ENCODE data around the gene TUFT1.
"Not testable (repeated sequence)": the region's sequence is repeated elsewhere in the genome, so short reads cannot be mapped to it uniquely, and the experiment has no call there.

The TUFT1 gene

GRCh38 chr1:151590961-151591360 is 50.9 kb downstream of the TUFT1 start:
- DNase-seq (ENCODE audit: extremely low read depth, low read depth): no peak
- TF ChIP-seq CTCF (IDR thresholded peaks at IDR 0.05; ENCODE audit: low read depth, low read length): no peak

GRCh38 chr1:151593730-151594129 is 53.6 kb downstream of the TUFT1 start:
- DNase-seq (ENCODE audit: extremely low read depth, low read depth): no peak
- TF ChIP-seq CTCF (IDR thresholded peaks at IDR 0.05; ENCODE audit: low read depth, low read length): no peak

GRCh38 chr1:151594143-151594625 is 54.1 kb downstream of the TUFT1 start:
- peak; percentile 94 for TF ChIP-seq CTCF (IDR thresholded peaks at IDR 0.05; ENCODE audit: low read depth, low read length)
- no peak for DNase-seq (ENCODE audit: extremely low read depth, low read depth)

GRCh38 chr1:151596166-151596953 is 56.3 kb downstream of the TUFT1 start:
- DNase-seq (ENCODE audit: extremely low read depth, low read depth): no peak

GRCh38 chr1:151602550-151602949 is 62.4 kb downstream of the TUFT1 start:
- DNase-seq (ENCODE audit: extremely low read depth, low read depth): not testable (repeated sequence)

More at GRCh38 chr1:151596166-151596953, 56.3 kb downstream of the TUFT1 start:
- no peak for TF ChIP-seq CTCF (IDR thresholded peaks at IDR 0.05; ENCODE audit: low read depth, low read length)

GRCh38 chr1:151604291-151604690 is 64.2 kb downstream of the TUFT1 start:
- no peak for TF ChIP-seq CTCF (IDR thresholded peaks at IDR 0.05; ENCODE audit: low read depth, low read length)
- no peak for DNase-seq (ENCODE audit: extremely low read depth, low read depth)

GRCh38 chr1:151606384-151606783 is 66.3 kb downstream of the TUFT1 start:
- TF ChIP-seq CTCF (IDR thresholded peaks at IDR 0.05; ENCODE audit: low read depth, low read length): no peak
- DNase-seq (ENCODE audit: extremely low read depth, low read depth): no peak

GRCh38 chr1:151606857-151607256 is 66.7 kb downstream of the TUFT1 start:
- DNase-seq (ENCODE audit: extremely low read depth, low read depth): no peak
- TF ChIP-seq CTCF (IDR thresholded peaks at IDR 0.05; ENCODE audit: low read depth, low read length): no peak

Measured in AG09319 (cell line).